ENCODE measurements around the gene TBC1D16. TPM values are rescaled to one million over a fixed set of nuclear protein-coding genes. Genes with fewer than 3 reads are reported as not detected.

The TBC1D16 gene
- total and polyA plus RNA-seq, 2 donors (not counting 1 experiment from before 2014, with no cell fraction given), result 0.82 to 2.7 TPM

GRCh38 chr17:80007939-80008338, 27.7 kb downstream of the TBC1D16 start:
- Histone ChIP-seq H3K9me3 (ENCODE audit: control extremely low read depth in 1 of 3, control insufficient read depth in 2 of 3, insufficient read depth in 1 of 3, low read length in 2 of 3) (no peaks in the 10 kb centered on the region), H3K9ac (ENCODE audit: low read length) (no peak overlapping the region), H3K4me1 (ENCODE audit: control insufficient read depth in 2 of 2, insufficient read depth in 2 of 2, low read length in 2 of 2) (peaks cover 3 to 11% of the 10 kb centered on the region in 2 donors), H3K4me3 (ENCODE audit: control extremely low read depth in 1 of 5, extremely low read depth in 1 of 5, insufficient read depth in 1 of 5, low read depth in 2 of 5, low read length in 4 of 5) (no peak overlapping the region), H3K79me2 (ENCODE audit: control insufficient read depth, insufficient read depth, low read length) (no peaks in the 10 kb centered on the region), H4K20me1 (ENCODE audit: control insufficient read depth, insufficient read depth, low read length, poor library complexity, severe bottlenecking) (no peaks in the 10 kb centered on the region), H3K4me2 (replicated peaks; ENCODE audit: low read depth, low read length, poor library complexity, severe bottlenecking) (no peak overlapping the region), H3K27ac (ENCODE audit: low read length in 2 of 2) (no peak overlapping the region), H3K36me3 (replicated peaks in 1 of 2; ENCODE audit: control extremely low read depth in 1 of 2, control insufficient read depth in 1 of 2, extremely low read depth in 1 of 2, insufficient read depth in 2 of 2, low read length in 1 of 2) (no peaks in the 10 kb centered on the region), H2AFZ (ENCODE audit: insufficient read depth, low read depth, low read length, poor library complexity, severe bottlenecking) (no peak overlapping the region), H3K27me3 (replicated peaks in 1 of 4; ENCODE audit: control extremely low read depth in 1 of 4, control insufficient read depth in 3 of 4, insufficient read depth in 4 of 4, low read length in 3 of 4) (no peaks in the 10 kb centered on the region)
- ATAC-seq (ENCODE audit: low read depth), result no peak
- Mint-ChIP-seq H3K9me3 (ENCODE audit: insufficient read depth) (no peaks in the 10 kb centered on the region), H3K4me1 (peaks cover 9% of the 10 kb centered on the region), H3K4me3 (no peak overlapping the region), H3K27me3 (no peaks in the 10 kb centered on the region), H3K27ac (no peak overlapping the region)
- no peak for TF ChIP-seq CTCF (IDR thresholded peaks at IDR 0.05)
- TF ChIP-seq EZH2 (IDR thresholded peaks at IDR 0.05; ENCODE audit: borderline replicate concordance, insufficient read depth, low read depth, low read length, poor library complexity, severe bottlenecking), result no peak
- ChIA-PET CTCF (interaction anchor here (0.8 to 3.3 kb wide), 20 partner anchors 9 to 282 kb away, joined by 3 to 20 read pairs (median 5); partner anchors contain the start of gene GAA), POLR2A (interaction anchor here (0.7 kb wide), 1 partner anchor 10 kb away, joined by 6 read pairs; no protein-coding TSS in a partner anchor)
- DNase-seq, result no peak
- WGBS (ENCODE audit: insufficient coverage), result 85% methylated on average over 8 of the region's 10 CpGs
- intact Hi-C loops (cut with micrococcal nuclease), result loop anchor here (5.0 kb wide), 2 partner anchors 74 to 94 kb away; partner anchors contain the start of gene GAA

GRCh38 chr17:80006811-80007752, 28.6 kb downstream of the TBC1D16 start:
- H2AFZ ChIP-seq (ENCODE audit: insufficient read depth, low read depth, low read length, poor library complexity, severe bottlenecking), result no peak overlapping the region
- no peaks in the 10 kb centered on the region for H3K36me3 ChIP-seq (replicated peaks in 1 of 2; ENCODE audit: control extremely low read depth in 1 of 2, control insufficient read depth in 1 of 2, extremely low read depth in 1 of 2, insufficient read depth in 2 of 2, low read length in 1 of 2)
- ATAC-seq (ENCODE audit: low read depth) (no peak), DNase-seq (no peak)
- H3K4me1 Mint-ChIP-seq, result peaks cover 9% of the 10 kb centered on the region
- intact Hi-C loops (cut with micrococcal nuclease), result loop anchor here (5.0 kb wide), 2 partner anchors 75 to 95 kb away; partner anchors contain the start of gene GAA
- ChIA-PET POLR2A (no interaction called here), CTCF (interaction anchor here (0.6 to 3.3 kb wide), 9 partner anchors 8 to 218 kb away, joined by 3 to 20 read pairs (median 6); no protein-coding TSS in a partner anchor)
- no peak overlapping the region for H3K27ac Mint-ChIP-seq
- H3K4me3 Mint-ChIP-seq, result no peak overlapping the region
- H3K9ac ChIP-seq (ENCODE audit: low read length), result no peak overlapping the region
- H3K79me2 ChIP-seq (ENCODE audit: control insufficient read depth, insufficient read depth, low read length), result no peaks in the 10 kb centered on the region
- no peaks in the 10 kb centered on the region for H3K9me3 Mint-ChIP-seq (ENCODE audit: insufficient read depth)
- no peak overlapping the region for H3K4me2 ChIP-seq (replicated peaks; ENCODE audit: low read depth, low read length, poor library complexity, severe bottlenecking)
- WGBS (ENCODE audit: insufficient coverage), result 94% methylated on average over 23 of the region's 30 CpGs
- H3K27me3 Mint-ChIP-seq, result no peaks in the 10 kb centered on the region
- H4K20me1 ChIP-seq (ENCODE audit: control insufficient read depth, insufficient read depth, low read length, poor library complexity, severe bottlenecking), result no peaks in the 10 kb centered on the region
- no peak overlapping the region for H3K27ac ChIP-seq (ENCODE audit: low read length in 2 of 2)
- no peaks in the 10 kb centered on the region for H3K9me3 ChIP-seq (ENCODE audit: control extremely low read depth in 1 of 3, control insufficient read depth in 2 of 3, insufficient read depth in 1 of 3, low read length in 2 of 3)
- no peaks in the 10 kb centered on the region for H3K27me3 ChIP-seq (replicated peaks in 1 of 4; ENCODE audit: control extremely low read depth in 1 of 4, control insufficient read depth in 3 of 4, insufficient read depth in 4 of 4, low read length in 3 of 4)
- no peak overlapping the region for H3K4me3 ChIP-seq (ENCODE audit: control extremely low read depth in 1 of 5, extremely low read depth in 1 of 5, insufficient read depth in 1 of 5, low read depth in 2 of 5, low read length in 4 of 5)
- TF ChIP-seq EZH2 (IDR thresholded peaks at IDR 0.05; ENCODE audit: borderline replicate concordance, insufficient read depth, low read depth, low read length, poor library complexity, severe bottlenecking) (no peak), CTCF (IDR thresholded peaks at IDR 0.05) (no peak)
- peaks cover 3 to 11% of the 10 kb centered on the region in 2 donors for H3K4me1 ChIP-seq (ENCODE audit: control insufficient read depth in 2 of 2, insufficient read depth in 2 of 2, low read length in 2 of 2)

All from B cell (primary cell).